IMR-90 (cell line): ENCODE results near the gene PIK3R5. TPM values are rescaled to one million over a fixed set of nuclear protein-coding genes. Genes with fewer than 3 reads are reported as not detected.

Experiments
- ATAC-seq: fragments of 200-7000 bp; cut with Tn5 transposase; 2 replicates; pipeline ENCODE4 v1.9.1; 2020; ENCODE audit warnings: low read depth, mild to moderate bottlenecking, moderate library complexity
- BruUV-seq: library from RNA; stranded (reverse); fragments of 400-500 nt; replicated peaks from 2 replicates; lab custom pipeline; 2021; lab: Mats Ljungman, UMichigan
- CTCF ChIA-PET: fragments of 300-600 bp; formaldehyde crosslinking; extraction: SDS; loops from one replicate; lab custom pipeline; 2021; ENCODE audit warnings: antibody characterized with exemption; lab: Yijun Ruan, JAX
- POLR2A ChIA-PET: fragments of 300-600 bp; sonication (Branson Sonifier 250); formaldehyde crosslinking; loops from one replicate; lab custom pipeline; 2022; ENCODE audit warnings: antibody characterized with exemption; ENCODE audit not compliant: unreplicated experiment; lab: Charles Lee
- DNase-seq: peaks from one replicate; pipeline ENCODE4 v3.0.0; 2013
- H2AFZ ChIP-seq: replicated peaks from 2 replicates; pipeline ENCODE3; 2013; ENCODE audit warnings: low read length, mild to moderate bottlenecking; ENCODE audit not compliant: poor library complexity
- H2AK5ac ChIP-seq: 2 replicates; pipeline ENCODE4 v1.6.1; 2013; ENCODE audit warnings: low read depth, low read length, inconsistent platforms
- H2AK9ac ChIP-seq: replicated peaks from 2 replicates; pipeline ENCODE3; 2013; ENCODE audit warnings: mild to moderate bottlenecking, low read depth, low read length, moderate library complexity; ENCODE audit not compliant: poor library complexity
- H2BK120ac ChIP-seq: 2 replicates; pipeline ENCODE4 v1.6.1; 2013; ENCODE audit warnings: low read depth, low read length, inconsistent platforms
- H2BK15ac ChIP-seq: 3 replicates; pipeline ENCODE4 v1.6.1; 2013; ENCODE audit warnings: low read depth, low read length, inconsistent platforms
- H2BK20ac ChIP-seq: 2 replicates; pipeline ENCODE4 v1.6.1; 2013; ENCODE audit warnings: low read depth, mild to moderate bottlenecking, inconsistent platforms, low read length, moderate library complexity
- H2BK5ac ChIP-seq: 2 replicates; pipeline ENCODE4 v1.6.1; 2013; ENCODE audit warnings: mild to moderate bottlenecking, low read depth, low read length, inconsistent platforms; ENCODE audit not compliant: poor library complexity, severe bottlenecking
- H3K14ac ChIP-seq: replicated peaks from 2 replicates; pipeline ENCODE4 v1.6.1; 2013; ENCODE audit warnings: low read depth, low read length, inconsistent platforms
- H3K18ac ChIP-seq: 2 replicates; pipeline ENCODE4 v1.6.1; 2013; ENCODE audit warnings: low read depth, low read length, control low read depth
- H3K23ac ChIP-seq: 2 replicates; pipeline ENCODE4 v1.6.1; 2013; ENCODE audit warnings: low read depth, low read length, inconsistent platforms
- H3K27ac ChIP-seq: 2 replicates; pipeline ENCODE4 v1.5.1; 2013; ENCODE audit warnings: mild to moderate bottlenecking, control low read depth, low read length; ENCODE audit not compliant: insufficient read depth
- H3K27me3 ChIP-seq: 2 replicates; pipeline ENCODE4 v1.6.1; 2013; ENCODE audit warnings: low read length; ENCODE audit not compliant: control insufficient read depth, insufficient read depth
- H3K36me3 ChIP-seq: 2 replicates; pipeline ENCODE4 v1.6.1; 2013; ENCODE audit warnings: low read length, mixed read lengths; ENCODE audit not compliant: control insufficient read depth, insufficient read depth
- H3K4ac ChIP-seq: 2 replicates; pipeline ENCODE4 v1.6.1; 2013; ENCODE audit warnings: low read depth, low read length, inconsistent platforms
- H3K4me1 ChIP-seq: 2 replicates; pipeline ENCODE4 v1.6.1; 2013; ENCODE audit warnings: low read length, mixed read lengths; ENCODE audit not compliant: control insufficient read depth, insufficient read depth
- H3K4me2 ChIP-seq: 2 replicates; pipeline ENCODE4 v1.6.1; 2013; ENCODE audit warnings: low read depth, mild to moderate bottlenecking, control low read depth, low read length, moderate library complexity
- H3K4me3 ChIP-seq: 2 replicates; pipeline ENCODE4 v1.5.1; 2013; ENCODE audit warnings: low read depth, mild to moderate bottlenecking, control low read depth, low read length, moderate library complexity; ENCODE audit not compliant: insufficient read depth
- H3K56ac ChIP-seq: 2 replicates; pipeline ENCODE4 v1.6.1; 2013; ENCODE audit warnings: low read length, inconsistent platforms; ENCODE audit not compliant: insufficient read depth; ENCODE audit errors: extremely low read depth
- H3K79me1 ChIP-seq, 2 experiments: 2 replicates each; pipeline ENCODE4 v1.6.1; 2013; ENCODE audit warnings: low read length in 2 of 2, inconsistent platforms in 1 of 2, low read depth in 1 of 2
- H3K9ac ChIP-seq: 2 replicates; pipeline ENCODE4 v1.6.1; 2013; ENCODE audit warnings: low read depth, low read length, control low read depth
- H3K9me1 ChIP-seq: 2 replicates; pipeline ENCODE4 v1.6.1; 2013; ENCODE audit warnings: low read length, inconsistent platforms; ENCODE audit not compliant: insufficient read depth
- H3K9me3 ChIP-seq: 2 replicates; pipeline ENCODE4 v1.6.1; 2013; ENCODE audit warnings: low read length; ENCODE audit not compliant: control insufficient read depth, insufficient read depth
- H4K20me1 ChIP-seq: 2 replicates; pipeline ENCODE4 v1.6.1; 2013; ENCODE audit warnings: low read length, inconsistent platforms; ENCODE audit not compliant: insufficient read depth
- H4K5ac ChIP-seq: 2 replicates; pipeline ENCODE4 v1.6.1; 2013; ENCODE audit warnings: mild to moderate bottlenecking, low read depth, low read length, control low read depth
- H4K8ac ChIP-seq, 2 experiments: 2 replicates each; pipeline ENCODE4 v1.6.1; 2013; ENCODE audit warnings: low read depth in 2 of 2, low read length in 2 of 2, control low read depth in 1 of 2, inconsistent platforms in 1 of 2
- H4K91ac ChIP-seq: 2 replicates; pipeline ENCODE4 v1.6.1; 2013; ENCODE audit warnings: low read depth, low read length, inconsistent platforms; ENCODE audit not compliant: insufficient read depth
- BHLHE40 ChIP-seq: fragments of 150-350 bp; IDR thresholded peaks from 2 replicates; pipeline ENCODE4 v1.6.1; 2016; ENCODE audit warnings: mild to moderate bottlenecking, low read depth, low read length
- CEBPB ChIP-seq: IDR thresholded peaks from 2 replicates; pipeline ENCODE4 v1.6.1; 2012; ENCODE audit warnings: low read depth, low read length, improper control_type of control experiment
- CHD1 ChIP-seq: IDR thresholded peaks from 2 replicates; pipeline ENCODE4 v1.6.1; 2012; ENCODE audit warnings: low read depth, low read length, improper control_type of control experiment
- ELK1 ChIP-seq: fragments of 150-350 bp; IDR thresholded peaks from 2 replicates; pipeline ENCODE4 v1.6.1; 2016; ENCODE audit warnings: low read depth, mild to moderate bottlenecking, low read length, moderate library complexity, borderline replicate concordance
- MXI1 ChIP-seq: IDR thresholded peaks from 2 replicates; pipeline ENCODE4 v1.6.1; 2012; ENCODE audit warnings: low read depth, mild to moderate bottlenecking, low read length, moderate library complexity, borderline replicate concordance
- NFE2L2 ChIP-seq: fragments of 150-350 bp; IDR thresholded peaks from 2 replicates; pipeline ENCODE4 v1.6.1; 2016; ENCODE audit warnings: low read depth, mild to moderate bottlenecking, low read length
- POLR2A ChIP-seq: IDR thresholded peaks from 2 replicates; pipeline ENCODE4 v1.6.1; 2012; ENCODE audit warnings: mild to moderate bottlenecking, low read depth, low read length
- RAD21 ChIP-seq: IDR thresholded peaks from 2 replicates; pipeline ENCODE4 v1.6.1; 2012; ENCODE audit warnings: low read length, improper control_type of control experiment
- RCOR1 ChIP-seq: IDR thresholded peaks from 2 replicates; pipeline ENCODE4 v1.6.1; 2012; ENCODE audit warnings: mild to moderate bottlenecking, low read length, improper control_type of control experiment; ENCODE audit not compliant: insufficient replicate concordance
- RFX5 ChIP-seq: IDR thresholded peaks from 2 replicates; pipeline ENCODE4 v1.8.0; 2012; ENCODE audit warnings: low read depth, mild to moderate bottlenecking, low read length, moderate library complexity
- WGBS, 2 experiments: methylation state at CpG; one replicate each; pipeline versions ENCODE4 v1.1.5 to v1.1.7; 2013; ENCODE audit warnings: missing lambda C conversion rate in 2 of 2; ENCODE audit not compliant: insufficient read length in 1 of 2; ENCODE audit errors: extremely low coverage in 2 of 2; 5-methylcytosine and 5-hydroxymethylcytosine counted together
- dilution Hi-C: fragments of 300-500 bp; cut with HindIII; formaldehyde crosslinking; loops from one replicate; pipeline ENCODE4 v1.14.3; 2018; ENCODE audit warnings: low sequenced_read_pairs; ENCODE audit not compliant: unreplicated experiment
- in situ Hi-C: fragments of 300-500 bp; cut with MboI; formaldehyde crosslinking; loops from 3 replicates; pipeline ENCODE4 v1.14.3; 2019; ENCODE audit warnings: low sequenced_read_pairs, inconsistent platforms, mixed read lengths
- intact Hi-C: fragments of 100-400 bp; cut with micrococcal nuclease; formaldehyde crosslinking; loops from 2 replicates; pipeline ENCODE4 v1.10.0; 2022
- polyA plus RNA-seq, 3 experiments: library from polyadenylated mRNA; depleted of rRNA; stranded (reverse); fragments of >200 nt; gene quantifications; 2 replicates each; pipeline ENCODE4 v1.2.3, GENCODE V29; 2012; ENCODE audit warnings: low replicate concordance in 1 of 3
- total RNA-seq: library from RNA; depleted of rRNA; stranded (reverse); fragments of >200 nt; gene quantifications from 2 replicates; pipeline ENCODE4 v1.2.3, GENCODE V29; 2012
- TF ChIP-seq, protein P1 (sequence below): fragments of 150-350 bp; IDR thresholded peaks from 2 replicates; pipeline ENCODE4 v1.6.1; 2017; ENCODE audit warnings: mild to moderate bottlenecking, antibody characterized with exemption, low read length, low read depth

The PIK3R5 gene
- total and polyA plus RNA-seq, 2 of the 4 experiments (the other 2 are of a cell fraction): not detected

GRCh38 chr17:8832711-8833352, 132.7 kb downstream of the PIK3R5 start:
- Histone ChIP-seq H4K20me1 (no peaks in the 10 kb centered on the region), H2BK20ac (no peak overlapping the region), H3K27ac (no peak overlapping the region), H3K36me3 (no peaks in the 10 kb centered on the region), H3K9ac (no peak overlapping the region), H4K8ac (no peak overlapping the region), H2AFZ (no peak overlapping the region), H3K9me3 (no peaks in the 10 kb centered on the region; the same call in 1 of the 2 replicates), H3K18ac (no peak overlapping the region), H3K4ac (no peak overlapping the region), H4K91ac (no peak overlapping the region), H2AK9ac (no peak overlapping the region), H3K14ac (no peak overlapping the region), H2AK5ac (no peak overlapping the region), H3K4me3 (no peak overlapping the region), H3K9me1 (no peaks in the 10 kb centered on the region), H2BK5ac (no peak overlapping the region), H3K4me2 (no peak overlapping the region), H3K4me1 (no peaks in the 10 kb centered on the region), H4K5ac (no peak overlapping the region), H3K27me3 (no peaks in the 10 kb centered on the region), H2BK120ac (no peak overlapping the region), H3K23ac (no peak overlapping the region), H2BK15ac (no peak overlapping the region), H3K79me1 (no peaks in the 10 kb centered on the region), H3K56ac (no peak overlapping the region)
- CTCF ChIA-PET: no interaction called here
- no peak for TF ChIP-seq RAD21
- TF ChIP-seq RCOR1: no peak
- no peak for TF ChIP-seq MXI1
- TF ChIP-seq NFE2L2: no peak
- TF ChIP-seq, protein P1, sequence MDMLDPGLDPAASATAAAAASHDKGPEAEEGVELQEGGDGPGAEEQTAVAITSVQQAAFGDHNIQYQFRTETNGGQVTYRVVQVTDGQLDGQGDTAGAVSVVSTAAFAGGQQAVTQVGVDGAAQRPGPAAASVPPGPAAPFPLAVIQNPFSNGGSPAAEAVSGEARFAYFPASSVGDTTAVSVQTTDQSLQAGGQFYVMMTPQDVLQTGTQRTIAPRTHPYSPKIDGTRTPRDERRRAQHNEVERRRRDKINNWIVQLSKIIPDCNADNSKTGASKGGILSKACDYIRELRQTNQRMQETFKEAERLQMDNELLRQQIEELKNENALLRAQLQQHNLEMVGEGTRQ: no peak
- no peak for TF ChIP-seq CEBPB
- TF ChIP-seq RFX5: no peak
- no peak for TF ChIP-seq BHLHE40
- no peak for TF ChIP-seq ELK1
- TF ChIP-seq POLR2A: no peak
- TF ChIP-seq CHD1: no peak
- no TSS peak for BruUV-seq
- DNase-seq: no peak
- no peak for ATAC-seq
- 16% methylated on average over 6 of the region's 33 CpGs; no CpG with 5 or more reads in 1 of the 2 experiments for WGBS, 2 experiments
- dilution Hi-C loops (no loop called here), in situ Hi-C loops (no loop called here), intact Hi-C loops (no loop called here)
- POLR2A ChIA-PET: no interaction called here
